ENCODE measurements around the gene ARG2. TPM values are rescaled to one million over a fixed set of nuclear protein-coding genes. Genes with fewer than 3 reads are reported as not detected.

The ARG2 gene
- total RNA-seq, 1 experiment from 2014 or later, result 7.0 TPM

- POLR2A ChIA-PET, result interaction anchor here (1.0 kb wide), 1 partner anchor 81 kb away, joined by 3 read pairs; no protein-coding TSS in a partner anchor
- BruUV-seq (replicated peaks), result no TSS peak
These were observed 33.4 kb upstream of the ARG2 start for GRCh38 chr14:67586369-67586768.

More at GRCh38 chr14:67586369-67586768, 33.4 kb upstream of the ARG2 start:
- Histone ChIP-seq H3K4me1 (ENCODE audit: control insufficient read depth in 1 of 2, insufficient read depth in 2 of 2, low read length in 2 of 2) (no peaks in the 10 kb centered on the region), H3K27me3 (ENCODE audit: insufficient read depth, low read length) (no peaks in the 10 kb centered on the region), H2AFZ (ENCODE audit: low read depth, low read length, poor library complexity, severe bottlenecking) (no peak overlapping the region), H3K9me2 (ENCODE audit: insufficient read depth) (no peaks in the 10 kb centered on the region), H3K27ac (ENCODE audit: low read depth, low read length) (no peak overlapping the region), H3K4me3 (replicated peaks in 1 of 2; ENCODE audit: low read depth in 1 of 2, low read length in 2 of 2) (no peak overlapping the region), H3K9ac (ENCODE audit: low read length) (no peak overlapping the region), H3K4me2 (ENCODE audit: low read length) (no peak overlapping the region), H3K36me3 (ENCODE audit: control insufficient read depth in 1 of 2, insufficient read depth in 2 of 2, low read length in 2 of 2) (peaks cover 17 to 21% of the 10 kb centered on the region in 2 experiments), H4K20me1 (ENCODE audit: insufficient read depth) (no peaks in the 10 kb centered on the region), H3K9me3 (ENCODE audit: control insufficient read depth in 1 of 2, insufficient read depth in 1 of 2, low read depth in 1 of 2, low read length in 2 of 2) (no peaks in the 10 kb centered on the region), H3K79me2 (ENCODE audit: insufficient read depth, low read length) (no peaks in the 10 kb centered on the region)
- no peak for DNase-seq (ENCODE audit: low read depth, low spot score)
- no peak for ATAC-seq
- ChIA-PET RAD21 (ENCODE audit: low non-redundant PET in 1 of 2, low total read pairs in 2 of 2, uncharacterized antibody in 2 of 2, unreplicated experiment in 2 of 2) (interaction anchor here in 1 of 2 experiments (1.5 kb wide), 1 partner anchor 81 kb away, joined by 3 read pairs; no protein-coding TSS in a partner anchor), CTCF (interaction anchor here (2.1 to 8.1 kb wide), 3 partner anchors 16 to 117 kb away, joined by 6 to 117 read pairs (median 77); partner anchors contain the start of gene RDH12)
- TF ChIP-seq POLR2AphosphoS5 (IDR thresholded peaks at IDR 0.05; ENCODE audit: low read depth, low read length) (no peak), FOSL1 (IDR thresholded peaks at IDR 0.05; ENCODE audit: low read depth) (no peak), ZNF274 (IDR thresholded peaks at IDR 0.05; ENCODE audit: low read depth, low read length) (no peak), JUND (IDR thresholded peaks at IDR 0.05) (no peak), TCF7L2 (IDR thresholded peaks at IDR 0.05; ENCODE audit: borderline replicate concordance, extremely low read depth, insufficient read depth, insufficient read length) (no peak), YY1 (IDR thresholded peaks at IDR 0.05; ENCODE audit: extremely low read depth, insufficient replicate concordance, low read depth, low read length) (no peak), REST (IDR thresholded peaks at IDR 0.05; ENCODE audit: low read depth) (no peak), ZBTB33 (IDR thresholded peaks at IDR 0.05; ENCODE audit: extremely low read depth, insufficient replicate concordance, low read length) (no peak), POLR2A (IDR thresholded peaks at IDR 0.05; ENCODE audit: borderline replicate concordance, extremely low read depth, insufficient read depth, insufficient read length) (no peak), EZH2 (IDR thresholded peaks at IDR 0.05) (no peak), SRF (IDR thresholded peaks at IDR 0.05; ENCODE audit: low read depth) (no peak), ELF1 (IDR thresholded peaks at IDR 0.05; ENCODE audit: borderline replicate concordance, low read depth) (no peak), MAX (IDR thresholded peaks at IDR 0.05) (no peak), EGR1 (IDR thresholded peaks at IDR 0.05; ENCODE audit: low read depth) (no peak), CBX3 (IDR thresholded peaks at IDR 0.05; ENCODE audit: low read depth) (no peak), RAD21 (IDR thresholded peaks at IDR 0.05; ENCODE audit: low read depth) (no peak), CEBPB (IDR thresholded peaks at IDR 0.05; ENCODE audit: low read depth) (no peak), SP1 (IDR thresholded peaks at IDR 0.05; ENCODE audit: low read depth) (no peak), ZFX (IDR thresholded peaks at IDR 0.05) (no peak), EZH2phosphoT487 (IDR thresholded peaks at IDR 0.05; ENCODE audit: borderline replicate concordance) (no peak)
- intact Hi-C loops (cut with micrococcal nuclease), result loop anchor here (10.0 kb wide), 1 partner anchor 348 kb away; no protein-coding TSS in a partner anchor
